Non-pigmented ciliary epithelial cell (primary cell): Measurements from ENCODE around the gene WDR83.
"Not testable (repeated sequence)": the region's sequence is repeated elsewhere in the genome, so short reads cannot be mapped to it uniquely, and the experiment has no call there.

Experiments
- DNase-seq: peaks from one replicate; pipeline ENCODE4 v3.0.0-alpha.2; 2010; ENCODE audit warnings: low read depth

WDR83 gene

GRCh38 chr19:12666265-12667048, at the start of gene WDR83, which contains the start of gene MAN2B1:
Gene WDR83, plus strand, starts transcription at chr19:12666807. Its CDS starts 2,984 bp downstream, at chr19:12669791.
Gene MAN2B1, minus strand, starts transcription at chr19:12666742. Its CDS starts 41 bp downstream, at chr19:12666701.
- no peak for DNase-seq

GRCh38 chr19:12617646-12618045, 49.0 kb upstream of the WDR83 start:
- DNase-seq: no peak

DNA sequence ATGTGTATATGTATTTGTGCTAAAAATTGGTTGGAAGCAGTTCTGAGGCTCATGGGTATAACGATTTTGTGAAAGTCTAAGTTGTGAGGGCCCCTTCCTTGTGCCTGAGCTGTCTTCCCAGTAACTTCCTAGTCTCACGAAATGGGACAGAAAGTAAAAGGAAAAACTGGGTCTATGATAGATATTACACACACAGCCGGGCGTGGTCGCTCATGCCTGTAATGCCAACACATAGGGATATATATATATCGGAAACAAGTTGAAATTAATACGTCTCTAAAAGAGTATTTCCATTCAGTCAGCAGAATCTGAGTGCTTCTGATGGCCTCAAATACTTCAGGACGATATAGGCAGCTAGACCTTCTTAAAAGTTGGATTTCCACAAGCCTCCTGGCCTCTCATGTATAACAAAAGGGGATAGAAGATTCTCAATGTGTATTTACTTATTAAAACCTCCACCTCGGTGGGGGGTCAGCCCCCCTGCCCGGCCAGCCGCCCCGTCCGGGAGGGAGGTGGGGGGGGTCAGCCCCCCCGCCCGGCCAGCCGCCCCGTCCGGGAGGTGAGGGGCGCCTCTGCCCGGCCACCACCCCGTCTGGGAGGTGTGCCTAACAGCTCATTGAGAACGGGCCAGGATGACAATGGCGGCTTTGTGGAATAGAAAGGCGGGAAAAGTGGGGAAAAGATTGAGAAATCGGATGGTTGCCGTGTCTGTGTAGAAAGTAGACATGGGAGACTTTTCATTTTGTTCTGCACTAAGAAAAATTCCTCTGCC, 45.2 kb upstream of the WDR83 start:
- not testable (repeated sequence) for DNase-seq

- DNase-seq: no peak
Observed at GRCh38 chr19:12623361-12624031, 43.1 kb upstream of the WDR83 start.

GRCh38 chr19:12626958-12627357, 39.6 kb upstream of the WDR83 start:
- DNase-seq: no peak

GRCh38 chr19:12628040-12629022, 38.3 kb upstream of the WDR83 start:
- no peak for DNase-seq

DNA sequence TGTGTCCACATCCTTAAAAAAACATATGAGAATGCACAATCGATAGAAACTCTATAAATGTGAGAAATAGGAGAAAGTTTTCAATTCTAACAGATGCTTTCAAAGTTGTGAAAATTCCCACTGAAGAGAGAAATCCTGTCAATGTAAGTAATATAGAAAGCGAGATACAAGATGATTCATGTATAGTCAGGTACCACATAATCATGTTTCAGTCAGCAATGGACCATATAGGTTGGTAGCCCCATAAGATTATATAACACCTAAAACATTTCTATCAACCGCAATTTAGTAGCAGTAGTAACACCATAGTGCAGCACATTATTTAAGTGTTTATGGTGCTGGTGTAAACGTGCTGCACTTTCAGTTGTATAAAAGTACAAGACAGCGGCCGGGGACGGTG, 37.4 kb upstream of the WDR83 start:
- no peak for DNase-seq

GRCh38 chr19:12636631-12637030, 30.0 kb upstream of the WDR83 start:
- no peak for DNase-seq

- no peak for DNase-seq
Observed at GRCh38 chr19:12638611-12639182, 27.9 kb upstream of the WDR83 start.

- peak; percentile 55 for DNase-seq
Observed at GRCh38 chr19:12639901-12640613, 26.6 kb upstream of the WDR83 start.

DNA sequence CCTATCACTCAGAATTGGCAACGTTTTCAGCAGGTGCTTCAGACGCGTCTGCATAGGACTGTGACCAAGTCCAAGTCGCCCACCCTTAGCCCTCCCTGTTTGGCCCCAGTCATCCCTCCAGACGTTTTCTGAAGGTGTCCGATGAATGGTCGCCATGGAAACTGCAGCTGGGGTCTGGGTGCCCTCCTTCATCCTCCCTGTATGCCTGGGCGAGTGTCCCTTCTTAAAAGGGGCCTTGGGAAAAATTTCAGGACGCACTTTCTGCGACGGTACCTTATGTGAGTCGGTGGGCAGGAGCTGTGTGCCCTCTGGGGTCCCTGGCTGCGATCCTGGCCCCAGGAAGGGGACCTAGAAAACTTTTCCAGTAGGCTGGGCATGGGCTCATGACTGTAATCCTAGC, 25.2 kb upstream of the WDR83 start:
- DNase-seq: no peak

DNA sequence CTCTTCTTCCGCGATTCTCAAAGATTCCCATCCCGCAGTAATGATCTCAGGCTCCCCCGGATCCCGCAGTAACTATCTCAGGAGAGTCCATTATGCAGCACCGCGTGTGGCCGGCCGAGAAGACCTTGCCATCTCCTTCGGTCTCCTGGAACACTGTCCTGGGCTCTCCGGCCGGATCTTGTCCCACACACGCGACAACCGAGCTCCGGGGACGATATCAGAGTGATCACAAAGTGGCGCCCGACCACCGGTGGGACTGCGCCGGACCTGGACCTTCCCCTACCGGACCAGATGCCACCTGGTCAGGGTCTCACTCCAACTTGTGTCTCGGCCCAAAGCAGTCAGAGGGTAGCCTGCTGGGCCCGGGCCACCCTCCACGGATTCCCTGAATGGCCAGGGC, 24.1 kb upstream of the WDR83 start:
- DNase-seq: no peak

GRCh38 chr19:12643716-12644115, 22.9 kb upstream of the WDR83 start:
- not testable (repeated sequence) for DNase-seq

DNA sequence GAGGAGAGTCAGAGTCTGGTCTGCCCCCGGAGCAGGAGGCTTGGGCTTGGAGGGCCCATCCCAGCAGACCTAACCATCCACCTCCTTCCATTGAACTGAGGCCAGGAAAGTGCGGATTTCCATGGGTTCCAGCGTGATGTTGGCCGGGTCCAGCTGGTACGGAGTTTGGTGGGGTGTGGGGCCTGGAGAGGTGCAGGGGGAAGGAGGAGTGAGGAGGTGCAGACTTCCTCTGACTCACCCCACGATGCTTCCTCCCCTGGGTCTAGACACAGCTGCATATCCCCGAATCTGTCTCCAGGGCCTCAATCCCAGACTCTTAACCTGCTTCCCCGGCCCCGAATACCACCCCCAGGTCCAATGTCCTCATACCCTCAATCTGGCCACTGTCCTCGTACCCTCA, 20.1 kb upstream of the WDR83 start:
- DNase-seq: no peak

GRCh38 chr19:12647047-12647446, 19.6 kb upstream of the WDR83 start:
- DNase-seq: no peak

DNA sequence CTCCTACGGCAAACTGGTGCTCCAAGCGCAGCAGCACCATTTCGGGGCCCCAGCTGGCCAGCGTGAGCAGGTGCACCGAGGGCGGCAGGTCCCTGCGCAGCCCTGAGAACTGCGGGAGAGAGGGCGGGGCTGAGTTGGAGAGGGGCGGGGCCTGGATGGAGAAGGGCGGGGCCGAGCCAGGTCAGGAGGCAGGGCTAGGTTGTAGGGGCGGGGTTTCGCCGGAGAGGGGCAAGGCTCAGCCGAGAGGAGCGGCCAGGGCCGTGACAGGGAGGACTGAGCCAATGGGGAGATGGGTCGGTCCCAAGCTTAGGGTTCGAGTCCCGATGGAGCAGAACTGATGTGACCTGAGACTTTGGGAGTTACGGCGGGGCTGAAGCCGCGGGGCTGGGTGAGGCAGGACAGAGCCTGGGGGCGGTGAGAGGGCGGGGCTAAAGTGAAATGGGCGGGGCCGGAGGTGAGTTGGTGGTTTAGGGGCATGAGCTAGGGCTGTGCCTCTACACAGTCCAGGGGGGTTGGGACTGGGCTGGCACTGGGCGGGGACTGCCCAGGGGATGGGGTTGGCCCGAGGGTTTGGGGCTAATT, 19.0 kb upstream of the WDR83 start:
- no peak for DNase-seq

DNA sequence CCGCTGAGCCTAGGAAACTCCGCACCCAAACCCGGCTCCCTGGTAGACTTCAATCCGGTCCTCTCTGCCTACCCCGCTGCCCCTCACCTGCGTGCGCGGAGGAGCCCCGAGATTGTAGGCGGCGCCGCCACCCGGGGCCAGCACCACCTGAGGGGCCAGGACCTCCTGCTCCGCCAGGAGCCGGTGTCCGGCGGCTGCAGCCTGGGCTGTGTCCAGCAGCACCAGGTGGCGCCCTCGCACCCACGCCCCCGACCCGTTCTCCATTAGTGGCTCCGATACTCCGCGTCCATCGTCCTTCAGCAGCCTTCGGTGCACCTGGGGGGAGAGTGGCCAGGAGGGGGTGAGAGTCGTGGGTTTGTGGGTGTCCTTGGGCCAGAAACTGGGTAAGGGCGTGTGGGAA, 18.5 kb upstream of the WDR83 start:
- no peak for DNase-seq

DNA sequence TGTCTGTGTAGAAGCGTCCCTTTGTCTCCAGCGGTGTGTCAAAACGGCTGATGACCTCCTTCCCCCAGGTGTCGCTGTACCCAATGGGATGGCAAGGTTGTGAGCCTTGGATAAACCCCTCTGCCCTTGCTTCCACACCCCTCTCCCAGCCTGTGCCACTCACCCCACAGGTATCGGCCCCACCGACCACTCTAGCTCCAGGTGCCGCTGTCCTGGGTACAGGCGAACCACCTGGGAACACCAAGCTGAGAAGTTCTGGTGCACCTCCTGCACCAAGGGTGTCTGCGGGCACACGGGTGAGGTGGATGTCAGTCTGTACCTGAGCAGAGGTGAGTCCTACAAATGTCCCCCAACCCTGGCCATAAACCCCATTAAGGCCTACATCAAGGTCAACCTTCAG, 16.7 kb upstream of the WDR83 start:
- no peak for DNase-seq

GRCh38 chr19:12652219-12652618, 14.4 kb upstream of the WDR83 start:
- DNase-seq: no peak

DNA sequence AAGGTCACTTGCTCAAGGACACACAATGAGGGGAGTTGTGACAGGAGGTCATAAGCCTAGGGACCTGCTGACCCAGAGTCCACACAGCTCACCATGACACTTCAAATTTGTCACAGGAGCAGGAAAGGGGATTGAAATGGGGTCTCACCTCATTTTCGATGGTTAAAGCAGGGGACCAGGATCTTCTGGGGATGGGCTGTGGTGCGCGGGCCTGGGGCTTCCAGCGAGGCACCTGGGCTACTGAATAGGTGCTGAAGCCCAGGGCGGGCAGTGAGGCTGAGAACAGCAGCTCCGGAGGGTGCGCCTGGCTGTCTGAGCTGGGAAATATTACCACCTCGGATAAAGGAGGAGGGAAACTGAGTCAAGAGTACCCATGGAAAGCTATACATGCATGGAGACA, 11.1 kb upstream of the WDR83 start:
- no peak for DNase-seq
